Ovary (tissue), 9 donors: ENCODE data around the gene TRDMT1. TPM values are rescaled to one million over a fixed set of nuclear protein-coding genes. Genes with fewer than 3 reads are reported as not detected.

Experiments
- DNase-seq, 5 donors: peaks; one replicate each; pipeline ENCODE4 v3.0.0-alpha.2; 2019 to 2020
- H3K27ac ChIP-seq, 2 donors: fragments of 200-600 bp; one replicate each; pipeline versions ENCODE4 v1.5.1 to v1.8.0; 2019 to 2022
- H3K27me3 ChIP-seq: fragments of 200-600 bp; one replicate; pipeline ENCODE4 v1.8.0; 2022
- H3K36me3 ChIP-seq: fragments of 200-600 bp; sonication (generic); one replicate; pipeline ENCODE4 v1.5.1; 2019
- H3K4me1 ChIP-seq: one replicate; pipeline ENCODE4 v1.8.1; 2013; ENCODE audit warnings: mild to moderate bottlenecking, moderate library complexity; ENCODE audit not compliant: insufficient read depth
- H3K4me3 ChIP-seq: fragments of 200-600 bp; sonication (generic); one replicate; pipeline ENCODE4 v1.5.1; 2017
- H3K9me3 ChIP-seq, 2 donors: fragments of 200-600 bp in 1 of 2; sonication (generic) in 1 of 2; one replicate each; pipeline versions ENCODE4 v1.5.1 to v1.8.1; 2013 to 2019; ENCODE audit warnings: mild to moderate bottlenecking in 1 of 2, moderate library complexity in 1 of 2
- EP300 ChIP-seq: sonication (generic); formaldehyde crosslinking; IDR thresholded peaks from one replicate; pipeline ENCODE4 v1.6.1; 2017; ENCODE audit warnings: antibody characterized with exemption
- POLR2A ChIP-seq: fragments of 450-650 bp; IDR thresholded peaks from one replicate; pipeline ENCODE4 v1.6.1; 2017; ENCODE audit warnings: antibody characterized with exemption, mild to moderate bottlenecking, moderate library complexity
- WGBS, 3 donors: extraction: QIAGEN DNeasy Blood & Tissue Kit in 1 of 3; methylation state at CpG; one replicate each; pipeline versions ENCODE4 v1.1.5 to v1.1.7; 2013 to 2017; 5-methylcytosine and 5-hydroxymethylcytosine counted together
- intact Hi-C, 4 donors: fragments of 100-400 bp; cut with DNase I; formaldehyde crosslinking; loops; one replicate each; pipeline versions ENCODE4 v1.11.0 to v1.15.1; 2022 to 2023
- polyA plus RNA-seq, 2 donors: library from polyadenylated mRNA; stranded (reverse); fragments of 200-250 nt in 1 of 2; fragments of 350-450 nt in 1 of 2; fragmentation: Illumina TruSeq in 1 of 2; extraction: RNeasy Lipid Tissue Mini Kit (QIAGEN cat#74804) in 1 of 2; gene quantifications; one replicate each; pipeline ENCODE4 v1.2.3, GENCODE V29; 2013 to 2014
- total RNA-seq, 7 donors: library from RNA; depleted of rRNA in 2 of 7; stranded (reverse); fragments of >200 nt in 2 of 7; fragmentation: NEBNext Ultra II Directional in 3 of 7; extraction: Animal tissue kit (Norgen Biotek cat#: 25700) in 3 of 7; gene quantifications; one replicate each; pipeline versions ENCODE4 v1.1.0 to v1.2.4, GENCODE V29; 2016 to 2023
- TF ChIP-seq, protein P1 (sequence below), 3 donors: fragments of 450-650 bp in 2 of 3; fragments of 200-600 bp in 1 of 3; IDR thresholded peaks; one replicate each; pipeline versions ENCODE4 v1.5.1 to v1.8.0; 2016 to 2022; ENCODE audit warnings: antibody characterized with exemption in 3 of 3, mild to moderate bottlenecking in 1 of 3
- donor health status: DM: no; HTN: no; CAD: no; lungs with moderate emphysema.
- donor health status: DM: no; HTN: no; CAD: no.
- donor health status: Bipolar disorder and iron deficiency.
- donor health status: DM: yes; HTN: yes; CAD: no.
- donor health status: DM: no; HTN: no; CAD: no.
- donor health status: DM: yes; HTN: yes; CAD: no.

Gene TRDMT1
- total and polyA plus RNA-seq, 9 donors: 3.2 to 24.3 (median 15.9) TPM

DNA sequence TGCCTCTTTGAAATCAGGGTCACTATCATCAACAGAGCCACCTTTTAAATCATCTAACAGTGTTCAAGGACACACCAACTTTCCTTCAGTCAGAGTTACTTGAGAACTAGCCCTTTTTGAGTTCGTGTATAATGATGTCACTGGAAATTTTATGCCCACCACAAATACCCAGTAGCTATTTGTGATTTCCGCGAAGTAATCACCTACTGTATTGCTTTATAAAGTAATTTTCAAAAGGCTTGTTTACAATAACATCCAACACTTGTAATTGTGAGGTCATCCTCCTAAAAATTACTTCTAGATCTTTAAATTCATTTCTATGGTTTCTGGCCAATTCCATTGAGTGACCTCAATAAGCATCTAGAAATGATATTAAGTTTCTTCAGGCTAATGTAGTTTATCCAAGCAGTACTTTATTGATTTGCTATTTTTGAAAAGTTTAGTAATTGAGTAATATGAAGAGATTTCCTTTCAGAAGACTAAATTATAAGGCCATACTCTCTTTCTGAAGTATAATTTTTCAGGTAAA is 12.8 kb downstream of the TRDMT1 start:
- H3K27me3 ChIP-seq: no peaks in the 10 kb centered on the region
- H3K4me3 ChIP-seq: no peak overlapping the region
- WGBS, 3 donors: 90 to 93% (median 92%) methylated on average over 3 of the region's 3 CpGs
- intact Hi-C loops: no loop called here
- DNase-seq: no peak
- no peaks in the 10 kb centered on the region for H3K36me3 ChIP-seq
- TF ChIP-seq EP300 (no peak), POLR2A (no peak)
- TF ChIP-seq, protein P1, sequence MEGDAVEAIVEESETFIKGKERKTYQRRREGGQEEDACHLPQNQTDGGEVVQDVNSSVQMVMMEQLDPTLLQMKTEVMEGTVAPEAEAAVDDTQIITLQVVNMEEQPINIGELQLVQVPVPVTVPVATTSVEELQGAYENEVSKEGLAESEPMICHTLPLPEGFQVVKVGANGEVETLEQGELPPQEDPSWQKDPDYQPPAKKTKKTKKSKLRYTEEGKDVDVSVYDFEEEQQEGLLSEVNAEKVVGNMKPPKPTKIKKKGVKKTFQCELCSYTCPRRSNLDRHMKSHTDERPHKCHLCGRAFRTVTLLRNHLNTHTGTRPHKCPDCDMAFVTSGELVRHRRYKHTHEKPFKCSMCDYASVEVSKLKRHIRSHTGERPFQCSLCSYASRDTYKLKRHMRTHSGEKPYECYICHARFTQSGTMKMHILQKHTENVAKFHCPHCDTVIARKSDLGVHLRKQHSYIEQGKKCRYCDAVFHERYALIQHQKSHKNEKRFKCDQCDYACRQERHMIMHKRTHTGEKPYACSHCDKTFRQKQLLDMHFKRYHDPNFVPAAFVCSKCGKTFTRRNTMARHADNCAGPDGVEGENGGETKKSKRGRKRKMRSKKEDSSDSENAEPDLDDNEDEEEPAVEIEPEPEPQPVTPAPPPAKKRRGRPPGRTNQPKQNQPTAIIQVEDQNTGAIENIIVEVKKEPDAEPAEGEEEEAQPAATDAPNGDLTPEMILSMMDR (IDR thresholded peaks at IDR 0.05): no peak
- no peak overlapping the region for H3K27ac ChIP-seq
- no peaks in the 10 kb centered on the region for H3K9me3 ChIP-seq
- H3K4me1 ChIP-seq: no peaks in the 10 kb centered on the region

DNA sequence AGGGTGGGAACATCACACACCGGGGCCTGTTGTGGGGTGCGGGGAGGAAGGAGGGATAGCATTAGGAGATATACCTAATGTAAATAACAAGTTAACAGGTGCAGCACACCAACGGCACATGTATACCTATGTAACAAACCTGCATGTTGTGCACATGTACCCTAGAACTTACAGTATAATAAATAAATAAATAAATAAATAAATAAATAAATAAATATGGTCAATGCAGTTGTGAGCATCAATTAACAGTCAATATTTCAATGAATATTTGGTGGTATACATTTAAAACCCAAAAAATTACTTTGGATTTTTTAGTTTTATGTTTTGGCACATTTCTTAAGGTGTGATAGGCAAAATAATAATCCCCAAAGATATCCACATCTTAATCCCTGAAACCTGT is 15.6 kb downstream of the TRDMT1 start:
- intact Hi-C loops: no loop called here
- DNase-seq: no peak
- H3K36me3 ChIP-seq: no peaks in the 10 kb centered on the region
- no peak overlapping the region for H3K27ac ChIP-seq
- no peaks in the 10 kb centered on the region for H3K4me1 ChIP-seq
- 99 to 100% (median 99%) methylated on average over 3 of the region's 3 CpGs for WGBS, 3 donors
- no peaks in the 10 kb centered on the region for H3K9me3 ChIP-seq
- TF ChIP-seq, protein P1 (IDR thresholded peaks at IDR 0.05): no peak
- TF ChIP-seq POLR2A: no peak
- no peak for TF ChIP-seq EP300
- H3K4me3 ChIP-seq: no peak overlapping the region
- no peaks in the 10 kb centered on the region for H3K27me3 ChIP-seq

DNA sequence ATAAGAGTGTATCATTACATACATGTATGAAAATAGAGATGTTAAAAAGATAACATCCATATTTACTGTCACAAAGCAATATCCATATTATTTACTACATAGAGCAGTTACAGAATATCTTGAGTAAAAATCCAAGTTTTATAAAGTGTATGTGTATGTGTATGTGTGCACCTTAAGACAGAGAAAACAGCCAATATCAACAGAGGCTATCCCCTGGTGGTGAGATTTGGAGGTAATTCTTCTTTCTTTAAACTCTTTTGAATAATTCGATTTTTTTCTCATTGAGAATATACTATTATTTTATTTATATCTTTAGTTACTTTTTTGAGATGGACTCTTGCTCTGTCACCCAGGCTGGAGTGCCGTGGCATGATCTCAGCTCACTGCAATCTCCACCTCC is 18.4 kb downstream of the TRDMT1 start:
- no peak overlapping the region for H3K4me3 ChIP-seq
- no peak overlapping the region for H3K27ac ChIP-seq
- WGBS, 3 donors: 94 to 97% (median 94%) methylated on average over 2 of the region's 2 CpGs
- no peaks in the 10 kb centered on the region for H3K36me3 ChIP-seq
- H3K9me3 ChIP-seq: no peaks in the 10 kb centered on the region
- TF ChIP-seq EP300: no peak
- peaks cover 1% of the 10 kb centered on the region for H3K4me1 ChIP-seq
- intact Hi-C loops: no loop called here
- H3K27me3 ChIP-seq: no peaks in the 10 kb centered on the region
- no peak for DNase-seq

DNA sequence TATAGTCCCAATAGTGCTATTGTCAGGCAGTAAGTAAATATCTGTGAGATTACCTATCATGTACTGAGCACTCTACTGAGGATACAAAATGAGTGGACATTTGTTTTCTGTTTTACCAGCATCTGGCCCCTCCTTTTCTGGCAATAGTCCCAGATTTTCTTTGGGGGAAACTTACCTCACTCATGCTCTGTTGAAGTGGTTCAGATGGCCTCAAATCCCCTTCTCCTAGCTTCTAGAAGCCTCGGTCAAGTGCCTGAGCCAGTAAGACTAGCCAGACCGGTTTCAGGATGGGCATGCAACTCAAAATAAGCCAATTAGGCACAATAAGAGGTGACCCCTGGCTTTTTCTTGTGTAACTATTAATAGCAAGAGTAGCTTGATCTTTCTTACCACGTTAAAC is 19.7 kb downstream of the TRDMT1 start:
- intact Hi-C loops: no loop called here
- 91 to 97% (median 91%) methylated on average over 3 of the region's 3 CpGs for WGBS, 3 donors
- H3K36me3 ChIP-seq: no peaks in the 10 kb centered on the region

DNA sequence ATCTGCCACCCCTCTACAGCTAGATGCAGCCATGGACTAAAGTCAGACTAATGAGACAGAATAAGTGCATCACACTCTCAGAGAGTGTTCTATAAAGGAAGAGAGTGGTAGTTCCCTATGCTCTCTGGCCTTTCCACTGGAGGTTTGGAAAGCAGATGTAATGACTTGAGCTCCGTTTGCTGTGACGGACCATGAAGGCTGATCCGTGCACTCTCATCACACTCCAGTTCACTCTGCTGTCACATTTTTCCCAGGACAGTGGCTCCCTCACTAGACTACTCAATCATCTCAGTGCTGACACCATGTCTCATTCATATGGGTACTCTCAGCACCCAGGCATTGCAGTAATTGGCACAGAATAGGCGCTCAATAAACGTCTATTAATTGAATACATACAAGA is 20.4 kb downstream of the TRDMT1 start:
- TF ChIP-seq EP300: no peak
- no peak for TF ChIP-seq POLR2A
- TF ChIP-seq, protein P1 (IDR thresholded peaks at IDR 0.05): no peak
- H3K4me1 ChIP-seq: peaks cover 1% of the 10 kb centered on the region

More for the DNA sequence above, 19.7 kb downstream of the TRDMT1 start:
- TF ChIP-seq EP300: no peak
- TF ChIP-seq, protein P1 (IDR thresholded peaks at IDR 0.05): no peak
- TF ChIP-seq POLR2A: no peak
- H3K27me3 ChIP-seq: no peaks in the 10 kb centered on the region
- H3K9me3 ChIP-seq: no peaks in the 10 kb centered on the region
- no peak overlapping the region for H3K4me3 ChIP-seq
- no peak overlapping the region for H3K27ac ChIP-seq
- DNase-seq: no peak
- H3K4me1 ChIP-seq: peaks cover 1% of the 10 kb centered on the region

More for the DNA sequence above, 20.4 kb downstream of the TRDMT1 start:
- 93 to 96% (median 95%) methylated on average over 5 of the region's 5 CpGs for WGBS, 3 donors
- intact Hi-C loops: no loop called here
- Histone ChIP-seq H3K9me3 (no peaks in the 10 kb centered on the region), H3K27me3 (no peaks in the 10 kb centered on the region), H3K4me3 (no peak overlapping the region), H3K27ac (no peak overlapping the region), H3K36me3 (no peaks in the 10 kb centered on the region)
- DNase-seq: no peak
